Stimulated activated CD8-positive, alpha-beta memory T cell treated with anti-CD3 and anti-CD28 coated beads, Interleukin-4, amount 100 ng/mL, for 48 hours (primary cell): Measurements from ENCODE around the gene TBXAS1.
A peak's percentile ranks its signal among the peaks of the same experiment; 100 is the strongest.

Experiments used
- DNase-seq: peaks from one replicate; pipeline ENCODE4 v3.0.0-alpha.2; 2020

TBXAS1 gene

GRCh38 chr7:140056431-140057142 is 227.5 kb downstream of the TBXAS1 start:
- DNase-seq, result no peak

DNA sequence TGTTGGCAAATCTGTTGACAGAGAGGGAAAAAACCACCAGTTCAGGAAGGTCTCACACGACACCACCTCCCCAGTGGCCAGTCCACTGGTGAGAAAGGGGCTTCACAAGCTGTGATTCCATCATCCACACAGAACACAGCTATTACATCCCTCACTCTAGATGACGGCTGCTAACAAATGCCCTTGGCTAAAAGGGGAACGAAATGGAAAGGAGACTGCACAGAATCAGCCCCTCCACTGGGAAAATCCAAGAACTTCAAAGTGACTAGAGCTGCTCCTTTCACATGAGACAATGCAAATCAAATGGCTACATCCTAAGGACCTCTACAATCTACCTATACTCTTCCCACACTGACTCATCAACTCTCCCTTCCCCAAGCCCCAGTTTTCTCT is 228.1 kb downstream of the TBXAS1 start:
- no peak for DNase-seq

GRCh38 chr7:140058517-140058916 is 229.5 kb downstream of the TBXAS1 start:
- DNase-seq, result no peak

- DNase-seq, result peak; percentile 58
Measured at GRCh38 chr7:140059273-140060242, 230.5 kb downstream of the TBXAS1 start.

GRCh38 chr7:140060243-140060630 is 231.2 kb downstream of the TBXAS1 start:
- no peak for DNase-seq

DNA sequence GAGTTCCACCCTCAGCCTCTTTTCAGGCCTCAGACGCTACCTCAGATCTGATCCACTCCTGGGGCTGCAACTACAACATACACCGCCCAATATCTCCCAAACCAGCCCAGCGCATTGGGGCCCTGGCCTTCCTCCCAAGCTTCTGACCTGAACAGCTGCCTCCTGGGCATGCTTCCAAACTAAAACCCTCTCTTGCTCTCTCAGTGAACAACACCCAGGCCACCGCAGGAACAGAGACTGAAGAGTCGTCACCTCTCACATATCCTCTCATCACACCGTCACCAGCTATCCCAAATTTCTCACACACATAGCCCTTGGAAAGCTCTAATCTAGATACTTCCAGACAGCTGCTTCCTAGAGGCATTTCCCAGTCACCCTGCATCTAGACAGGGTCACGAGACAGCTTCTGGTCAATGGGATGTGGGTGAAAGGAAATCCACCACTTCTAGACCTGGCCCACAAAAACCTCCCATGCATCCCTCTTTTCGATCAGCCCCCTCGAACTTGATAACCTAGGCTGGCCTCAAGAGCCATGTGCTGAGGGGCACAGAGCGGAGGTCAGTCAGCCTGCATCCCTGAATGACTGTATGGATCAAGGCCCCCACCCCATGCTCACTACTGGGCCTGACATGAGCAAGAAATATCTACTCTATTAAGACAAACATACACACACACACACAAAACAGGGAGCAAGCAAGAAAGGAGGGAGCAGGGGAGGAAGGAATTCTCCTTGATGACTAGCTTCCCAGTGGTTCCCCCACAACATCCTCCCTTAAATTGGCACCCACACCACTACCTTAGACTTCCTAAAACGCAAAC is 231.9 kb downstream of the TBXAS1 start:
- DNase-seq, result no peak

GRCh38 chr7:140061607-140061930 is 232.5 kb downstream of the TBXAS1 start:
- DNase-seq, result no peak

DNA sequence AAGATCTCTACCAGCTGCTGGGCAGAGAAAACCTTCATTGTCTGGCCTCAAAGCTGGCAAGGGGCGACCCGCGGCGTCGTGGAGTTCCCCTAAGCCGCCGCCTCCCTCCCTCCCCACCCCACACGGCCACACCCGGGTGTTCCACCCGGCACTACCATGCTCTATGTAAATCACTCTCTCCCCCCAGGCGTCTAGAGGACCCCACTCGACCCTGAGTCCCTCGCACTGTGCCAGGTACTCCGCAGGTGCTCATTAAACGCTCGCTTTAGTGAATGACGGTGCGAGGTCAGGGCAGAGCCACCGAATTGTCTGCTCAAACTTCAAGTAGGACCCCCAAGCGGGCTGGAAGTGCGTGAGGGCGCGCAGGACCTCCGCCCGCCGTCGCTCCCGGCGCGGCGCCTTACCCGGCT is 233.1 kb downstream of the TBXAS1 start:
- DNase-seq, result peak; percentile 49

- DNase-seq, result peak; percentile 89
Measured at GRCh38 chr7:140062528-140063299, 233.7 kb downstream of the TBXAS1 start, which contains the start of gene PARP12. Gene PARP12 (minus strand): TSS chr7:140062951. CDS start chr7:140062847, 104 bp downstream.

DNA sequence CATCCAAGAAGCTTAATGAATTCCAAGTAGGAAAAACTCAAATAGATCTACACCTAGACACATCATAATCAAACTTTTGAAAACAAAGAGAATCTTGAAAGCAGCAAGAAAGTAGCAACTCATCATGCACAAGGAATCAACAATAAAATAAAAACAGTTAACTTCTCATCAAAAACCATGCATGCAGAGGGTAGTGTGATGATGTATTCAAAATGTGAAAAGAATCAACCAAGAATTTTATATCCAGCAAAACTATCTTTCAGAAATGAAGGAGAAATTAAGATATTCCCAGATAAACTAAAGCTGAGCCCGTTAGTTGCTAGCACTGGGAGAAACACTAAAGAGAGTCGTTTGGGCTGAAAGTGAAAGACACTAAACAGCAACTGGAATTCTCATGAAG is 238.0 kb downstream of the TBXAS1 start:
- DNase-seq, result no peak

GRCh38 chr7:140068033-140068432 is 239.0 kb downstream of the TBXAS1 start:
- no peak for DNase-seq

DNA sequence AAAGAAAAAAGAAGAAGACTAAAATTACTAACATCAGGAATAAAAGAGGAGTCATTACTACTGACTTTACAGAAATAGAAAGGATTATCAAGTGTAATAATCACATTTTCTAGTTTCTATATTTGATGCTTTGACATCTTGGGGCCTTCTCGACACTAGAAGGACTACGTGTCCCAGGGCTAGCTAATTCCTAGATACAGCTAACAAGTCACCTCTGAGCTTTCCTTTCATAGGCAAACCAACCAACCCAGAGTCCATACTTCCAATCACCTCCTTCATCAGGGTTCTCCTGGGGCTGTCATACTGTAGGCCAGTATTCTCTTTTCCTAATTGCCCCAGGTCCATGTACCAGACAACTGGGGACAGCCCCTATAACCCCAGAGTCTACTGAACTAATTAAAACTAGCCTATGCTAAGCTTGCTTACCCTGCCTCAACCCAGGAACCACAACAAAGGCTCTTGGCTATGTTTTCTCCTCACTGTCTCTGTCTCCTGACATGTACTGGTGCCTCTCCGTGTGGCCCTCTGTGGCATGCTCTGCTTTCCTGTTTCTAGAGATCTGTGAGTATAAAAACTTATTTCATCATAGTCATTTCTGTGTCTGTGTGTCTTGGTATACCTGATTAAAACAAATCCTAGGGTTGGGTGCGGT is 240.4 kb downstream of the TBXAS1 start:
- DNase-seq, result no peak
